ENCODE measurements around the gene GSN.

The GSN gene

GRCh38 chr9:121296213-121297127, 28.5 kb downstream of the GSN start:
- no peak for TF ChIP-seq ZFX (IDR thresholded peaks at IDR 0.05; ENCODE audit: borderline replicate concordance)
- TF ChIP-seq, protein P1, sequence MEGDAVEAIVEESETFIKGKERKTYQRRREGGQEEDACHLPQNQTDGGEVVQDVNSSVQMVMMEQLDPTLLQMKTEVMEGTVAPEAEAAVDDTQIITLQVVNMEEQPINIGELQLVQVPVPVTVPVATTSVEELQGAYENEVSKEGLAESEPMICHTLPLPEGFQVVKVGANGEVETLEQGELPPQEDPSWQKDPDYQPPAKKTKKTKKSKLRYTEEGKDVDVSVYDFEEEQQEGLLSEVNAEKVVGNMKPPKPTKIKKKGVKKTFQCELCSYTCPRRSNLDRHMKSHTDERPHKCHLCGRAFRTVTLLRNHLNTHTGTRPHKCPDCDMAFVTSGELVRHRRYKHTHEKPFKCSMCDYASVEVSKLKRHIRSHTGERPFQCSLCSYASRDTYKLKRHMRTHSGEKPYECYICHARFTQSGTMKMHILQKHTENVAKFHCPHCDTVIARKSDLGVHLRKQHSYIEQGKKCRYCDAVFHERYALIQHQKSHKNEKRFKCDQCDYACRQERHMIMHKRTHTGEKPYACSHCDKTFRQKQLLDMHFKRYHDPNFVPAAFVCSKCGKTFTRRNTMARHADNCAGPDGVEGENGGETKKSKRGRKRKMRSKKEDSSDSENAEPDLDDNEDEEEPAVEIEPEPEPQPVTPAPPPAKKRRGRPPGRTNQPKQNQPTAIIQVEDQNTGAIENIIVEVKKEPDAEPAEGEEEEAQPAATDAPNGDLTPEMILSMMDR (IDR thresholded peaks at IDR 0.05): no peak

GRCh38 chr9:121297389-121297788, 29.4 kb downstream of the GSN start:
- no peak overlapping the region for H3K27ac ChIP-seq
- TF ChIP-seq, protein P1 (IDR thresholded peaks at IDR 0.05): no peak
- TF ChIP-seq ZFX (IDR thresholded peaks at IDR 0.05; ENCODE audit: borderline replicate concordance): no peak

More at GRCh38 chr9:121296213-121297127, 28.5 kb downstream of the GSN start:
- H3K27ac ChIP-seq: no peak overlapping the region

DNA sequence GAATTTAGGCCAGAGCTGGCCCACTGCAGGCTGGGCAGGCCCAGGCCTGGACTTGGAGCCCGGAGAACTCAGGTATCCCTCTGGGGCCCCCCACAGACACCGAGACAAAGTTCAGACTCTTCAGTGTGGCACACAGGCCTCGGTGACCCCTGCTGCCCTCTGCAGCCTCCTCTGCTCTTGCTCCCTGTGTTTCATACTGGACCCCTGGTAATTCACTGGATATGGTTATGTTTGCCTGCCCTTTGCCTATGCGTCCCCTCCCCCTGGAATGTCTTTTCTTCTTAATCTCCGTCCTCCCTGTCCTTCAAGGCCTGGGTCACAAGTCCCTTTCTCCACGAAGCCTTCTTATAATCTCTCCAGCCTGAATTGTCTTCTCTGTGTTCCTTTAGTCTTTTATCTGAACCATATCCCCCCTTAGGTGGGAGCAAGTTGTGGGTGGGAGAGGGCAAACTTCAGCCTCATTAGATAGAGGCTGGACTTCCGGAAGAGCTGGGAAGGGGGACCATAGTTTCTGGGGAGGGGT, 30.1 kb downstream of the GSN start:
- H3K27ac ChIP-seq: no peak overlapping the region
- no peak for TF ChIP-seq ZFX (IDR thresholded peaks at IDR 0.05; ENCODE audit: borderline replicate concordance)
- TF ChIP-seq, protein P1 (IDR thresholded peaks at IDR 0.05): no peak

DNA sequence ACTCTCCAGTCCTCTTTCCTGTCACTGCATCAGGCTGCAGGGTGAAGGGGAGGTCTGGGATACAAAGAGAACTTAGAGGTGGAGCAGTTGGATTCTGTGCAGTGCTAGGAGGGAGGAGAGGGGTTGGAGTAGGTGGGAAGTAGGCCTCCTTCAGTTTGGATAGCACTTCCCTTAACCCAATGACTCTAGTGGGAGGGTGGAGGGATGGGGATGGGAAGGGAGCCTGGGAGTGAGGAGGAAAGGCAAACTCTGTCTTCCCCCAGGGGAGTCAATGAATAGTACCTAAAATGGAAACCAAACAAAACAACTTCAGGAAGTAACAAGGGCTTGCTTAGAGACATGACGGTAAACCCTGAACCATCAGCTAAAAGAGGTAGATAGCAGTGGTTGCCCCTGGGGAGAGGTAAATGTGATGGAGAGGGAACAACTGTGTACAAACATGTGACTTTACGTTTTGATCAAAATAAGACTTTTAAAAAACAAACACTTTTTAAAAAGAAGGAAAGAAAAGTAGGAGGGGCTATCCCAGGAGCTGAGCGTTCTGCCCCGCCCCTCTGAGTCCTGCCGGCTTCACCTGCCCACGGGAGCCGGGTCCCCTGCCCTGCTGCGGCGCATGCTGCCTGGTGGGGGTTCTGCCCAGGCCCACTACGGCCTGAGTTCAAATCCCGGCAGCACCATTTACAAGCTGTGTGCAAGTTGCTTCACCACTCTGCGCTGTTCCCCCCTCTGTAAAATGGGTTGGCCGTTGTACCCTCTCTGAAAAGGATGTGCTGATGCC, 30.9 kb downstream of the GSN start:
- H3K27ac ChIP-seq: no peak overlapping the region
- TF ChIP-seq, protein P1 (IDR thresholded peaks at IDR 0.05): no peak
- no peak for TF ChIP-seq ZFX (IDR thresholded peaks at IDR 0.05; ENCODE audit: borderline replicate concordance)

DNA sequence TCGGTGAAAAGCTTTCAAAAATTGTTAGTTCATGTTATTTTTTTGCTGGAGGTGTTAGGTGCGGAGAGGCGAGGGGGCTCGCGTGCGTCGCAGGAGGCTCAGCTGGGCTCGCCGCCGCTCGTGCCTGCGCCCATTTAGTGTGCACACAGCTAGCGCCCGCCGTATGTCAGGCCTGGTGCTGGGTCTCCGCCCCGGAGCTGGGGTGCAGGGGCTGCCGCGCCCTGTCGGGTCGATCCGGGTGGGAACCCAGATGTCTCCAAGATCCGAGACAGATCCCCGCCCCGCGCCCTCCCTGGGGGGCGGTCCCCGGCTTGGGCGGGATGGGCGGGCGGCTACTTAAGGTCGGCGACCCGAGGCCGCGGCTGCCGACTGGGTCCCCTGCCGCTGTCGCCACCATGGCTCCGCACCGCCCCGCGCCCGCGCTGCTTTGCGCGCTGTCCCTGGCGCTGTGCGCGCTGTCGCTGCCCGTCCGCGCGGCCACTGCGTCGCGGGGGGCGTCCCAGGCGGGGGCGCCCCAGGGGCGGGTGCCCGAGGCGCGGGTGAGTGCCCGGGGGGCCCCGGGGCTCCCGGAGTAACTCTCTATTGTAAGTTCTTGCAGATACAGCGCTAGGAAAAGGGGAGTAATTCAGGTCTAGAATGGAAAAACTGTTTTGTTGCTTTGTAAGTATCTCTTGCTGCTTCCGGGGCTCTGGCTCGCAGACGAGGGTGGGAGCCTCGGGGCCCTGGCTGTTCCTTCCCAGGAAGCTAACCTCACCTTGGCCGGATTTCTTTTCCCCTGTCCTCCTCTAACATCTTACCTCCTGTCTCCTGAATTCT, 31.7 kb downstream of the GSN start:
- no peak overlapping the region for H3K27ac ChIP-seq
- no peak for TF ChIP-seq ZFX (IDR thresholded peaks at IDR 0.05; ENCODE audit: borderline replicate concordance)
- TF ChIP-seq, protein P1 (IDR thresholded peaks at IDR 0.05): no peak

DNA sequence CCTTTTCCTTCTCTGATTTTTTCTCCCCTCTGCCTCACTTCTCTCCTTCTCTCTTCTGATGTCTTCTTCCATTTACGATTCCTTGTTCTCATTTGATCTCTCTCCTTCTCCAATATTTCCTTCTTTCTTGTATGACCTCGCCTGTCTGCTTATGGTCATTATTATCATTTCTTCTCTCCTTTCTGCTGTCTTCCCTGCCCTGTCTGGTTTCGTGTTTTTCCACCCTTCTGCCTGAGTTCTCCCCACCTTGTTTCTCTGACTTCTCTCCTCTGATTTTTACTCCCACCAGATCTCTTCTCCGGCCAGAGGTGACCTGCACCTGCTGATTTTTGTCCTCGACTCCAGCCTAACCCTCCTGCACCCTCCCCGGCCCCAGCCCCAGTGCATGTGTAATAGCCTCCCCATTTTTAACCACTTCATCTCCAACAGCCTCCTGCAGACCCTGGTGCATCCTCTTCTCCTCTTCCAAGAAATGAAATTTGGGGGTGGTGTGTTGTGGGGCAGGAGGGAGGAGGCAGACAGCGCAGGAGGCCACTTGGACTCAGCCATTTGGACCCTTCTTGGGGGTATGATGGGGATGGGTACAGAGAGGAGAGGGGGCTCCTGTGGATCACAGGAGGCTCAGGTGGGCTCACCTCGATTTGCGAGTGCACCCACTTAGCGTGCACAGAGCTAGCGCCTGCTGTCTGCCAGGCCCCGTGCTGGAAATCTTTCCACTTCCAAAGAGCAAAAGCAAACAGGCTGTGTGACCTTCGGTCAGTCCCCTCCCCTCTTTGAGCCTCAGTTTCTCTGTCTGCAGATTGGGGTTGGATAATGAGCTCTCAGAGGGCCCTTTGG, 32.5 kb downstream of the GSN start:
- TF ChIP-seq ZFX (IDR thresholded peaks at IDR 0.05; ENCODE audit: borderline replicate concordance): no peak
- TF ChIP-seq, protein P1 (IDR thresholded peaks at IDR 0.05): no peak

More for the DNA sequence above, 32.5 kb downstream of the GSN start:
- H3K27ac ChIP-seq: no peak overlapping the region
